Stomach smooth muscle (tissue), 2 donors: ENCODE measurements around the gene PM20D1.

Experiments
- H3K27ac ChIP-seq: one replicate; pipeline ENCODE4 v1.7.0; 2013; ENCODE audit warnings: mild to moderate bottlenecking, low read length, inconsistent platforms
- H3K27me3 ChIP-seq, 2 donors: one replicate each; pipeline ENCODE4 v1.7.0; 2013; ENCODE audit warnings: low read length in 2 of 2; ENCODE audit not compliant: insufficient read depth in 2 of 2, control insufficient read depth in 1 of 2
- H3K36me3 ChIP-seq, 2 donors: one replicate each; pipeline ENCODE4 v1.7.0; 2013; ENCODE audit warnings: low read length in 2 of 2; ENCODE audit not compliant: control insufficient read depth in 2 of 2, insufficient read depth in 2 of 2
- H3K4me1 ChIP-seq: one replicate; pipeline ENCODE4 v1.7.0; 2013; ENCODE audit warnings: low read length; ENCODE audit not compliant: control insufficient read depth, insufficient read depth
- H3K4me3 ChIP-seq, 2 donors: one replicate each; pipeline ENCODE4 v1.7.0; 2013; ENCODE audit warnings: low read length in 2 of 2
- H3K9ac ChIP-seq, 2 donors: one replicate each; pipeline ENCODE4 v1.7.0; 2013; ENCODE audit warnings: low read length in 2 of 2, mild to moderate bottlenecking in 1 of 2
- H3K9me3 ChIP-seq, 2 donors: one replicate each; pipeline ENCODE4 v1.7.0; 2013; ENCODE audit warnings: low read length in 2 of 2; ENCODE audit not compliant: control insufficient read depth in 2 of 2
- donor health status: healthy.
- donor health status: Pancreatic carcinoma.

PM20D1 gene

GRCh38 chr1:205791568-205792180 is 58.3 kb downstream of the PM20D1 start:
- no peaks in the 10 kb centered on the region for H3K9me3 ChIP-seq
- no peaks in the 10 kb centered on the region for H3K4me1 ChIP-seq
- no peak overlapping the region for H3K9ac ChIP-seq
- no peaks in the 10 kb centered on the region for H3K27me3 ChIP-seq
- H3K27ac ChIP-seq = no peak overlapping the region
- no peak overlapping the region for H3K4me3 ChIP-seq
- H3K36me3 ChIP-seq = peaks cover 28 to 41% of the 10 kb centered on the region in 2 donors

- H3K4me3 ChIP-seq = no peak overlapping the region
- peaks cover 5 to 8% of the 10 kb centered on the region in 2 donors for H3K36me3 ChIP-seq
- no peaks in the 10 kb centered on the region for H3K9me3 ChIP-seq
- peaks cover 8% of the 10 kb centered on the region for H3K4me1 ChIP-seq
- no peak overlapping the region for H3K9ac ChIP-seq
- H3K27ac ChIP-seq = no peak overlapping the region
- no peaks in the 10 kb centered on the region for H3K27me3 ChIP-seq
These were observed 62.5 kb downstream of the PM20D1 start for GRCh38 chr1:205787287-205787916.

- peaks cover 8% of the 10 kb centered on the region for H3K4me1 ChIP-seq
- no peak overlapping the region for H3K9ac ChIP-seq
- H3K4me3 ChIP-seq = no peak overlapping the region
- peaks cover 5% of the 10 kb centered on the region in 2 donors for H3K36me3 ChIP-seq
- H3K9me3 ChIP-seq = no peaks in the 10 kb centered on the region
- no peak overlapping the region for H3K27ac ChIP-seq
- no peaks in the 10 kb centered on the region for H3K27me3 ChIP-seq
These were observed 63.3 kb downstream of the PM20D1 start for GRCh38 chr1:205786601-205787000.

GRCh38 chr1:205785446-205785845 is 64.5 kb downstream of the PM20D1 start:
- Histone ChIP-seq H3K36me3 (peaks cover 2 to 4% of the 10 kb centered on the region in 2 donors), H3K9me3 (no peaks in the 10 kb centered on the region), H3K27me3 (no peaks in the 10 kb centered on the region), H3K4me1 (peaks cover 8% of the 10 kb centered on the region), H3K9ac (no peak overlapping the region), H3K4me3 (no peak overlapping the region), H3K27ac (no peak overlapping the region)

- H3K27me3 ChIP-seq = no peaks in the 10 kb centered on the region
- H3K27ac ChIP-seq = peak overlapping the region; percentile 53
These were observed 66.0 kb downstream of the PM20D1 start for GRCh38 chr1:205783904-205784303.

GRCh38 chr1:205783433-205783795 is 66.5 kb downstream of the PM20D1 start:
- no peaks in the 10 kb centered on the region for H3K36me3 ChIP-seq
- peaks cover 8% of the 10 kb centered on the region for H3K4me1 ChIP-seq
- H3K27ac ChIP-seq = peak overlapping the region; percentile 53
- H3K27me3 ChIP-seq = no peaks in the 10 kb centered on the region
- no peak overlapping the region for H3K4me3 ChIP-seq
- no peaks in the 10 kb centered on the region for H3K9me3 ChIP-seq
- H3K9ac ChIP-seq = no peak overlapping the region

More at GRCh38 chr1:205783904-205784303, 66.0 kb downstream of the PM20D1 start:
- H3K4me1 ChIP-seq = peaks cover 8% of the 10 kb centered on the region
- H3K36me3 ChIP-seq = no peaks in the 10 kb centered on the region
- no peak overlapping the region for H3K4me3 ChIP-seq
- H3K9ac ChIP-seq = peak overlapping the region in 1 of 2 donors; percentile 58
- H3K9me3 ChIP-seq = no peaks in the 10 kb centered on the region

- H3K27ac ChIP-seq = peak overlapping the region; percentile 53
- H3K4me3 ChIP-seq = no peak overlapping the region
- H3K36me3 ChIP-seq = no peaks in the 10 kb centered on the region
- H3K27me3 ChIP-seq = no peaks in the 10 kb centered on the region
- H3K9me3 ChIP-seq = no peaks in the 10 kb centered on the region
- peaks cover 8% of the 10 kb centered on the region for H3K4me1 ChIP-seq
- H3K9ac ChIP-seq = no peak overlapping the region
These were observed 67.1 kb downstream of the PM20D1 start for GRCh38 chr1:205782627-205783432.

- peaks cover 10% of the 10 kb centered on the region for H3K4me1 ChIP-seq
- H3K4me3 ChIP-seq = no peak overlapping the region
- no peak overlapping the region for H3K9ac ChIP-seq
- H3K27ac ChIP-seq = no peak overlapping the region
- no peaks in the 10 kb centered on the region for H3K36me3 ChIP-seq
- no peaks in the 10 kb centered on the region for H3K27me3 ChIP-seq
- H3K9me3 ChIP-seq = no peaks in the 10 kb centered on the region
These were observed 69.6 kb downstream of the PM20D1 start for GRCh38 chr1:205780335-205780734.
